IPS-18a (cell line): ENCODE results near the gene THOC7.

Experiments
- H3K27ac ChIP-seq: one replicate; pipeline ENCODE4 v1.5.1; 2013; ENCODE audit warnings: low read length
- H3K27me3 ChIP-seq: one replicate; pipeline ENCODE4 v1.6.1; 2013; ENCODE audit warnings: mild to moderate bottlenecking, low read length; ENCODE audit not compliant: control insufficient read depth, insufficient read depth
- H3K36me3 ChIP-seq: one replicate; pipeline ENCODE4 v1.6.1; 2013; ENCODE audit warnings: low read depth, low read length; ENCODE audit not compliant: control insufficient read depth
- H3K4me1 ChIP-seq: one replicate; pipeline ENCODE4 v1.6.1; 2013; ENCODE audit warnings: low read depth, low read length; ENCODE audit not compliant: control insufficient read depth
- H3K4me3 ChIP-seq: one replicate; pipeline ENCODE4 v1.5.1; 2013; ENCODE audit warnings: low read length
- H3K9ac ChIP-seq: one replicate; pipeline ENCODE4 v1.6.1; 2013; ENCODE audit warnings: mild to moderate bottlenecking, low read length, moderate library complexity
- H3K9me3 ChIP-seq: one replicate; pipeline ENCODE4 v1.6.1; 2013; ENCODE audit warnings: low read depth, low read length; ENCODE audit not compliant: control insufficient read depth

THOC7 gene

DNA sequence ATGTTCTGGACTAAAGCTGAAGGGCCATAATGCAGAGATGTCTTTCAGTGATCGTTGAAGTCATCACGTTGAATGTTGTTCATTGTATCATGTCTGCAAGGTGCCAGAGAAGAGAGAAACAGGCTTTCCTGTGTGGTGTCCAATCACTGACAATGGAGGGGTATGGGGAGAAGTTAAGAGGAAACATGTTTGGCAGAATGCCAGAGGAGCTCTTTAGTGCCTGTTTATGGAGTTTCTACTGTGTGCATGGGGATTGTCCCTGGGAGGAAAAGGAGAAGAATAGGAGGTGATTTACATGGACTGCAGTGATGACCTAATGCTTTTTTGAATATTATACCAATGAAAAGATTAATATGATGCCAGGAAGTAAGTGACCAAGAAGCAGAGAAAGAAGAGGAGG lies 36.9 kb upstream of the THOC7 start:
- Histone ChIP-seq H3K9me3 (no peaks in the 10 kb centered on the region), H3K27ac (no peak overlapping the region), H3K36me3 (peaks cover 3% of the 10 kb centered on the region), H3K9ac (no peak overlapping the region), H3K27me3 (no peaks in the 10 kb centered on the region), H3K4me3 (no peak overlapping the region), H3K4me1 (peaks cover 3% of the 10 kb centered on the region)

DNA sequence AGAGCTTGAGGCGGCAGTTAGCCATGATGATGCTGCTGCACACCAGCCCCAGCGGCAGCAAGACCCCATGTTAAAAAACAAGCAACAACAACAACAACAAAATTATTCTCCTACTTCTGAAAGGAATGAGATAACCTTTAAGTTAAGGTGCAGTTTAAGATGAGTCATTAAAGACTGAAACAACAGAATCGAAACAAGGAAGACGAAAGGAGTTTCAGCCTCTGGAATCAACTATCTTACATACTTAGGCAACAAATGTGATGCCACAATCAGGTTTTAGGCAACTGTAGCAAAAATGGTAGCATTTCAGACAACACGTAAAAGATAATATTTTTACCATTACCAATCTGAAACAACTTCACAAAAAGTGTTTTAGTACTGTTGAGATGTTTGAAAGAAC lies 36.4 kb upstream of the THOC7 start:
- Histone ChIP-seq H3K9ac (no peak overlapping the region), H3K4me3 (no peak overlapping the region), H3K4me1 (peaks cover 7% of the 10 kb centered on the region)

DNA sequence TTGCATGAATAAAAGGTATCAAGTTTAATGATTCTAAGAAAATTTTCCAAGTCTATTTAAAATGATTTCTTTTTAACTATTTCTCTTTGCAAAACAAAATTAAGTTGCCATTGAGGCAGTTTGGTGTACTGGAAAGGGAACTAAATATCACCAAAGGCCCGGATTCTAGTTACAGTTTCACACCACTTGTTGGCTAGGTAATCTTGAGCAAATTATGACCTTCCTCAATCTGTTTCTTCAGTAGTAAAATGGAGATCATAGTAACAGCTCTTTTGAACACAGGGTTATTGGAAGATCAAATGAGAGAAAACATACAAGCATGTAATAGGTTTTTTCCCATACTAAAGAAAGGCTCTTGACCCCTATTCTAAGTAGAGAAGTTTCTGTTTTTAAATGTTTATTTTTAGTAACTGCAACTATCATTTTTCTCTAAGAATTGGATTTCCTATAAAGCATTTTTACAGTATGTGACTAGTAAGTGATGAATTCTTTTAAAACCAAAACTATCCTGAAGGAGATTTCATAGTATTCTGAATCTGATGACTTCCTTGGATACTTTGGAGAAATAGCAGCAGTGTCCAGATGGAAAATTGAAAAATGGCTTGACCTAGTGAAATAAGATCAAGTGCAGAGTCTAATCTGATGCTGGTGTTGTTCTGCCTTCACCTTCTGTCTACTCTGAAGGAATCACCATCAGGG lies 32.9 kb upstream of the THOC7 start:
- no peaks in the 10 kb centered on the region for H3K9me3 ChIP-seq
- H3K36me3 ChIP-seq: peaks cover 3% of the 10 kb centered on the region
- no peaks in the 10 kb centered on the region for H3K27me3 ChIP-seq
- no peak overlapping the region for H3K27ac ChIP-seq
- peaks cover 9% of the 10 kb centered on the region for H3K4me1 ChIP-seq
- H3K9ac ChIP-seq: no peak overlapping the region
- no peak overlapping the region for H3K4me3 ChIP-seq

More for the DNA sequence above, 36.4 kb upstream of the THOC7 start:
- Histone ChIP-seq H3K36me3 (peaks cover 3% of the 10 kb centered on the region), H3K27me3 (no peaks in the 10 kb centered on the region), H3K27ac (no peak overlapping the region), H3K9me3 (no peaks in the 10 kb centered on the region)

DNA sequence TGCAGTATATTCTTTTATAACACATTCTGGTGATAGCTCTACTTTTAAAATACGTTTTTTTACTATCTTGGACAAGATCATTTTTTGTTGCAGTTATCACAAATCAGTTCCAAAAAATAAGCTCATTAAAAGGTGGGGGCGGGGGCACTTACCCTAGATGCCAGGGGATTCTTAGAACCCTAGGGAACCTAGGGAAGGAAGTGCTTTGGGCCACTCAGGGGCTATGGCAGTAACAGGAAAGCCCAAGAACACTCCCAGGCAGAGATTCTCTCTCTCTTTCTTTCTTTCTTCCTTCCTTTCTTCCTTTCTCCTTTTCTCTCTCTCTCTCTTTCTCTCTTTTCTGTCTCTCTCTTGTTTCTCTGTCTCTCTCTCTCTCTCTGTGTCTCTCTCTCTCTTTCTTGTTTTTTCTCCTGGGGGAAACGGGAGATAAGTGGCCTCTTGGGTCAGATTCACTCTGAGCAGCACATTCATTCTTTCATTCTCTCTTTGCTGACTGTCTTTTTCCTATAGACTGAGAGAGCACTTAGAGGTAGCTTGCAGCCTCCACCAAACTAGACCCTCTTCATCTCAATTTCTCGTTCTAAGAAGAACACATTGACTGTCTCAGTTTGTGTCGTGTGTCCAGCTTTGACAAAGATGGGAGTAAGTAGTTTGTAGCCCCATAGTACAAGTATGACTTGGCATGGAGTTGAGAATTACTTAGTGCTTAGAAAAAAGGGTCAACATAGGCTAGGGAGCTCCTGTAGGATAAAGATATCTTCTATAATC lies 32.0 kb upstream of the THOC7 start:
- peaks cover 9% of the 10 kb centered on the region for H3K4me1 ChIP-seq
- H3K9me3 ChIP-seq: no peaks in the 10 kb centered on the region
- H3K27ac ChIP-seq: no peak overlapping the region
- peaks cover 3% of the 10 kb centered on the region for H3K36me3 ChIP-seq
- H3K9ac ChIP-seq: no peak overlapping the region
- H3K27me3 ChIP-seq: no peaks in the 10 kb centered on the region
- H3K4me3 ChIP-seq: no peak overlapping the region

DNA sequence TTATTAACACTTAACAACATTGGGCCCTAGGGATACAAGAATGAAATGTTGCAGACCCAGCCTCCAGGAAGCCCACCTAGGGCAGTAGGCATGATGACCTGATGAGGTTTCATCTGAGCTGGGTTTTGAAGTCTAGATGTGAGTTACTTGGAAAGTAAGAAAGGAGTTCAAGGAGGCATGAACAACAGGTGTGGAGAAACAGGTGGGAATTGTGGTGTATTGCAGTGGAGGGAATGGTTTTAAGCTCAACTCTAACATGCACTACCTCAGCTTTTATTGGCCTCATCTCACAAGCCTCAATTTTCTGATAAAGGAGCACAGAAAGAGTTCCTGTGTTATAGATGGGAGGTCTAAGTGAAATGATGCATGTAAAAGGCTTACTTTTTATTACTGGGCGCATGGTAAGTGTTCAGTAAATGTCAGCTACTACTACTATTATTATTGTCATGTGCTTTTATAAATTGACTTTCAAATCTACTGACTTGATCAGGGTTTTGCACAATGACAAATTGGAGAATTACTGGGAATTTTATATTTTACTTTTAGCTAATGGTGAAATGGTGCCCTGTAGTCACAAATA lies 29.3 kb upstream of the THOC7 start:
- Histone ChIP-seq H3K27me3 (no peaks in the 10 kb centered on the region), H3K27ac (no peak overlapping the region), H3K4me1 (peaks cover 9% of the 10 kb centered on the region), H3K4me3 (no peak overlapping the region), H3K9ac (no peak overlapping the region), H3K36me3 (no peaks in the 10 kb centered on the region), H3K9me3 (no peaks in the 10 kb centered on the region)

DNA sequence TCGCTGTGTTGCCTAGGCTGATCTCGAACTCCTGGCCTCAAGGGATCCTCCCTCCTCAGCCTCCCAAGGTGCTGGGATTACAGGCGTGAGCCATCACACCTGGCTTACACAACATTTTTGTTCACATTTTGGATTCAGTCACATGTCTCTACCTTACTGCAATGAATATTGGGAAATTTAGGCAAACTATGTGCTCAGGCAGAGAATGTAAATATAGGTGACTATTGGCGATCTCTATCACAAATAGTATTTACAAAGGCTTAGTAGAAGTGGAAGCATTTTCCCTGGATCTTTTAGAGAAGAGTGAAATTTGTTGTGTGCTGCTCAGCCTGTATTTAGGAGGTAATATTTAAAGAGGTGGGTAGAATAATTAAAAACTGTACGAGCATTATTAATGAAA lies 27.9 kb upstream of the THOC7 start:
- Histone ChIP-seq H3K36me3 (no peaks in the 10 kb centered on the region), H3K27me3 (no peaks in the 10 kb centered on the region), H3K27ac (no peak overlapping the region), H3K4me3 (no peak overlapping the region), H3K4me1 (peaks cover 13% of the 10 kb centered on the region), H3K9ac (no peak overlapping the region), H3K9me3 (no peaks in the 10 kb centered on the region)

DNA sequence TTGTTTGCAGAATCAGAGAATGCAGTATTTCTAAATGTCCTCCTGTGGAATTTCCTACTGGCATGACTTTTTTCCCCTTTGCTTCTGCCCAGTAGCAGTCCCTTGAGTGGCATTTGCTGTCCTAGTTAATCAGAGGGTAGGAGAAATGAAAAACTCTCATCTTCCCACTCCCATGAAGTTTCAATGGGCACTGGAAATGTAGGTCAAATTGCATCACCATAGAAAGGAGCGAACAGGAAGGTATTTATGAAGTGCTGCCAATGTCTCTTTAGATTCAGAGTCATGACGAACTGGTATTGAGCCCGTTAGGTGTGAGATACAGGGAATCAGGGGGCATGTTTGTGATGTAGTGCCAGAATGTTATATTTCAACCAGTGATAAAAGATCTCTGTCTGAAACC lies 23.3 kb upstream of the THOC7 start:
- no peak overlapping the region for H3K9ac ChIP-seq
- H3K36me3 ChIP-seq: no peaks in the 10 kb centered on the region
- no peak overlapping the region for H3K4me3 ChIP-seq
- H3K27ac ChIP-seq: no peak overlapping the region
- H3K4me1 ChIP-seq: peaks cover 9% of the 10 kb centered on the region
- H3K27me3 ChIP-seq: no peaks in the 10 kb centered on the region
- no peaks in the 10 kb centered on the region for H3K9me3 ChIP-seq

DNA sequence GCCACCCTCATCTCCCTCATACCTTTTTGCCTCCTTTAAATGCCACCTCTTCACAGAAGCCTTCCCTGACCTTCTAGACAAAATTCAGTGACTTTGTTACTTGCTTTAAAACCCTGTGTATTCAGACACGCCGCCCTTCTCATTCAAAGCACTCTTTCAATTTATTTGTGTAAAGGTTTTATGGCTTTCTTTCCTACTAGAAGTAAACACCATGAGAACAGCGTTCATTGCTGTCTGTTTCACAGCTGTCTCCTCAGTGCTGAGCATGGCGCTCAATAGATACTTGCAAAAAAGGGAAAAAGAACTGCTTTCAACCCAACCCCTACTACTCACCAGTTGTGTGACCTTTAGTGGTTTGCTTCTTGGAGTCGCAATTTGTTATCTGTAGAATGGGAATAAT lies 17.0 kb upstream of the THOC7 start:
- no peak overlapping the region for H3K4me3 ChIP-seq
- no peaks in the 10 kb centered on the region for H3K36me3 ChIP-seq
- H3K4me1 ChIP-seq: peaks cover 17% of the 10 kb centered on the region
- H3K9me3 ChIP-seq: no peaks in the 10 kb centered on the region
- H3K27me3 ChIP-seq: no peaks in the 10 kb centered on the region
- H3K9ac ChIP-seq: no peak overlapping the region
- no peak overlapping the region for H3K27ac ChIP-seq

DNA sequence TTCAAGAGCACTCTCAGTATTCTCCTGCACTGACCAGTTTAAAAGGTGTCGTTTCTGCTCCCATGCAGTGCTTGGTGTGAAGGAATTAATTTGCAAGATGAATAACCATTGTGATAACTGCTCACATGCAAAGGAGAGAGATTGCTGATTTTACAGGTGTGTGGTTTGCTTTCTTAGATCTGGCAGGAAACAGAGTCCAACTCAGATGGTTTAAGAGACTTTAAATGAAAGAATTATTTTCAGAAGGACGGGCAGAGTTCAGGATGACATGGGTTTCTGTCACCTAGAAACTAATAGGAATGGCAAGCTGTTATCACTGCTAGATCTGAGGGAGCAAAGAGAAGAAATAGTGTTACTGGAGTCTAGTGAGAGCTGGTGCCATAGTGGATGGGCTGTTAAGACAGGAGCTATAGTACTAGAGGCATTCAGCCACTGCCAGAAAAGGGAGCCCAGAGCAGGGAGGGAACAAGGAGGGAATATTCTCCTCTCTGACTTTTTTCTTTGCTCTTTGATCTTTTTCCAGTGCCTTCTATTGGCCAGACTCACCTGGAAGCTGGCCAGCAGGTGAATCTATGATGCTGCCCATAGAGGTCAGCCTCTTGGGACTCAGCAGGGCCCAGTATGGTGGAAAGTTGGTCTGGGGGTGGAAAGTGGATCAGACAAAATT lies 14.9 kb upstream of the THOC7 start:
- H3K27ac ChIP-seq: no peak overlapping the region
- H3K4me3 ChIP-seq: no peak overlapping the region
- H3K9me3 ChIP-seq: no peaks in the 10 kb centered on the region
- no peak overlapping the region for H3K9ac ChIP-seq
- H3K36me3 ChIP-seq: no peaks in the 10 kb centered on the region
- peaks cover 17% of the 10 kb centered on the region for H3K4me1 ChIP-seq
- H3K27me3 ChIP-seq: no peaks in the 10 kb centered on the region

DNA sequence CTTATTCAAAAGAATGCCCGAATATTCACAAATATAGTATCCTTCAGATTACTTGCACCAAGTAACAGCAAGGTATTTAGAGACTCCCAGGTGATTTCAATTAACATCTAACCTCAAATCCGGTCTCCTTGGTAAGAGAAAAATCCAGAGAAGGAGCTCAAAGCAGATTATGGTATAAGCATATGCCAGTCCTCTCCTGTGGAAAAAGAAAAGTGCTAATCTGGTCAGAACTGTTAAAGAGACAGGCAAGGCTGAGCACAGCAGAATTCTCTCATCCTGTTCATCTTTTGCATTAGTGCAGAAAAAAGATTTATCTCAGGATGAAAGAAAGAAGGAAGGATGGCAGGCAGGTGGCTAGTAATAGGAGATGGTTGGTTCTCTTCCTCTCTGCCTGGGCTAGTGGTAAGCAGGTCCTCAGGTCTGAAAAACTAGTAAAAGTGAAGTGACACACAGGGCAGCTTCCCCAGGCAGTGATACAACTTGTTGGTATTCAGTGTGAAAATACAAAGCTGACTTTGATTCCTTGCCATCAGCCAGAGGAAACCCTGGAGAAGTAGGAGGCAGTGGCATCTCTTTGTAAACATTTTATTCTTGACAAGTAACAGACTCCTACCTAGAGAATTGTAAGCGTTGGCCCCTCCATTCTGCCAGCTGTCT lies 14.3 kb upstream of the THOC7 start:
- Histone ChIP-seq H3K4me3 (no peak overlapping the region), H3K36me3 (no peaks in the 10 kb centered on the region), H3K27me3 (no peaks in the 10 kb centered on the region), H3K4me1 (peaks cover 17% of the 10 kb centered on the region), H3K9ac (no peak overlapping the region), H3K27ac (no peak overlapping the region), H3K9me3 (no peaks in the 10 kb centered on the region)

DNA sequence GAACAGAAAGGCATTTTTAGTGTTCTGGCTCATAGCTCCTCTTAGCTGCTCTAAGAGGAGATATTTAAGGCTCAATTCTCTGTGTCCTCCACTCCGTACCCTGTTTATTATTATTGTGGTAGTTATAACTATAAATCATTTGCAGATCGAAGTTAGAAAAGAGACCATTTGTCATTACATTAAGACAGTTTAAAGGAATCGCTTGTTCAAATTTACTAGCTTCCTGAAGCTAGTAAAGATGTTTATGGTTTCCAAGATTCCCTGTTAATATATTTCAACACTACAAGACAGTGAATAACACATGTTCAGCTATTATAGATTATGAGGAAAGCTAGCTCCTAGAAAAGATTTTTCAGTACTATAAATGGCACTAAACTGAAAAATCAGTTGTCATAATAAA lies 12.7 kb upstream of the THOC7 start:
- H3K4me3 ChIP-seq: no peak overlapping the region
- H3K36me3 ChIP-seq: no peaks in the 10 kb centered on the region
- H3K4me1 ChIP-seq: peaks cover 17% of the 10 kb centered on the region
- H3K27ac ChIP-seq: no peak overlapping the region
- H3K9me3 ChIP-seq: no peaks in the 10 kb centered on the region
- H3K27me3 ChIP-seq: no peaks in the 10 kb centered on the region
- no peak overlapping the region for H3K9ac ChIP-seq
